GM12878 (cell line): ENCODE measurements around the gene TLR10. TPM values are rescaled to one million over a fixed set of nuclear protein-coding genes. Genes with fewer than 3 reads are reported as not detected.

ENCODE experiments used
- ATAC-seq: fragments of 200-7000 bp; cut with Tn5 transposase; 3 replicates; pipeline ENCODE4 v1.9.1; 2020; ENCODE audit warnings: mild to moderate bottlenecking, moderate library complexity
- BruUV-seq: library from RNA; stranded (reverse); fragments of 400-500 nt; replicated peaks from 2 replicates; lab custom pipeline; 2021; lab: Mats Ljungman, UMichigan
- CTCF ChIA-PET: fragments of 300-600 bp; sonication (Branson Sonifier 250); formaldehyde crosslinking; extraction: SDS; loops from one replicate; lab custom pipeline; 2021; ENCODE audit warnings: inconsistent platforms; lab: Yijun Ruan, JAX
- POLR2A ChIA-PET: fragments of 350-600 bp; formaldehyde crosslinking; extraction: SDS; loops from one replicate; lab custom pipeline; 2021; ENCODE audit warnings: inconsistent platforms; lab: Charles Lee
- RAD21 ChIA-PET: fragments of 300-600 bp; sonication (Branson Sonifier 250); formaldehyde crosslinking; loops from one replicate; lab custom pipeline; 2023; ENCODE audit warnings: antibody characterized with exemption; ENCODE audit not compliant: unreplicated experiment; lab: Charles Lee
- SMC1A ChIA-PET: fragments of 300-600 bp; sonication (Branson Sonifier 250); formaldehyde crosslinking; loops from one replicate; lab custom pipeline; 2023; ENCODE audit not compliant: unreplicated experiment, uncharacterized antibody; lab: Charles Lee
- DNase-seq: peaks from one replicate; pipeline ENCODE4 v3.0.0-alpha.2; 2011; ENCODE audit warnings: low read depth, low spot score
- FAIRE-seq: peaks from 3 replicates; lab custom pipeline; 2011; peaks lifted over from hg19 to GRCh38; lab: Jason Lieb, UNC
- H2AFZ ChIP-seq: 2 replicates; pipeline ENCODE4 v1.6.0; 2011; ENCODE audit warnings: low read depth, low read length, control low read depth; ENCODE audit not compliant: control insufficient read depth
- H3K27ac ChIP-seq: 2 replicates; pipeline ENCODE4 v1.5.1; 2011; ENCODE audit warnings: control low read depth; ENCODE audit not compliant: control insufficient read depth, insufficient read depth
- H3K27me3 ChIP-seq, 2 experiments: replicated peaks in 1 of 2; 2 replicates each; pipeline versions ENCODE4 v1.6.0 to v1.6.1; 2011; ENCODE audit warnings: low read length in 1 of 2; ENCODE audit not compliant: control insufficient read depth in 2 of 2, insufficient read depth in 2 of 2
- H3K36me3 ChIP-seq, 2 experiments: 2 replicates each; pipeline ENCODE4 v1.5.1; 2011; ENCODE audit warnings: low read length in 1 of 2; ENCODE audit not compliant: control insufficient read depth in 2 of 2, insufficient read depth in 2 of 2
- H3K4me1 ChIP-seq: 2 replicates; pipeline ENCODE4 v1.6.1; 2011; ENCODE audit warnings: mild to moderate bottlenecking, low read length, moderate library complexity, mixed read lengths; ENCODE audit not compliant: control insufficient read depth, insufficient read depth
- H3K4me2 ChIP-seq: 2 replicates; pipeline ENCODE4 v1.6.0; 2011; ENCODE audit warnings: control low read depth; ENCODE audit not compliant: control insufficient read depth, insufficient read depth
- H3K4me3 ChIP-seq: fragments of 200-600 bp; sonication (generic); 2 replicates; pipeline ENCODE4 v1.5.1; 2016
- H3K79me2 ChIP-seq: 2 replicates; pipeline ENCODE4 v1.6.0; 2011; ENCODE audit warnings: low read length; ENCODE audit not compliant: control insufficient read depth, insufficient read depth
- H3K9ac ChIP-seq: 2 replicates; pipeline ENCODE4 v1.8.0; 2011; ENCODE audit warnings: low read length, control low read depth, mixed read lengths; ENCODE audit not compliant: control insufficient read depth, insufficient read depth
- H3K9me3 ChIP-seq: replicated peaks from 3 replicates; pipeline ENCODE4 v1.5.1; 2011; ENCODE audit warnings: mild to moderate bottlenecking, low read length; ENCODE audit not compliant: control insufficient read depth, insufficient read depth
- H4K20me1 ChIP-seq: 2 replicates; pipeline ENCODE4 v1.6.0; 2011; ENCODE audit not compliant: control insufficient read depth, insufficient read depth
- BHLHE40 ChIP-seq, 2 experiments: fragments of 450-650 bp in 1 of 2; IDR thresholded peaks; 2 replicates each; pipeline ENCODE4 v1.6.1; 2011 to 2017; ENCODE audit warnings: low read depth in 2 of 2, borderline replicate concordance in 1 of 2, improper control_type of control experiment in 1 of 2, low read length in 1 of 2, mild to moderate bottlenecking in 1 of 2
- EP300 ChIP-seq, 2 experiments: fragments of 150-350 bp in 1 of 2; IDR thresholded peaks; 2 replicates each; pipeline ENCODE4 v1.6.1; 2011 to 2012; ENCODE audit warnings: low read depth in 2 of 2, low read length in 2 of 2, borderline replicate concordance in 1 of 2, improper control_type of control experiment in 1 of 2, inconsistent platforms in 1 of 2; ENCODE audit not compliant: control insufficient read depth in 1 of 2
- ETV6 ChIP-seq, 2 experiments: fragments of 450-650 bp in 1 of 2; IDR thresholded peaks in 1 of 2; conservative IDR thresholded peaks in 1 of 2; 2 replicates each; pipeline ENCODE4 v1.6.1; 2014; ENCODE audit warnings: antibody characterized with exemption in 1 of 2, borderline replicate concordance in 1 of 2, low read depth in 1 of 2, mild to moderate bottlenecking in 1 of 2, moderate library complexity in 1 of 2
- MEF2B ChIP-seq: fragments of 450-650 bp; IDR thresholded peaks from 2 replicates; pipeline ENCODE4 v1.6.1; 2018; ENCODE audit warnings: mild to moderate bottlenecking, moderate library complexity; ENCODE audit not compliant: partially characterized antibody, poor library complexity, severe bottlenecking
- MYC ChIP-seq: IDR thresholded peaks from 2 replicates; pipeline ENCODE4 v1.6.1; 2011; ENCODE audit warnings: mild to moderate bottlenecking, low read length, moderate library complexity, inconsistent platforms; ENCODE audit not compliant: insufficient read depth, insufficient replicate concordance, insufficient read length, severe bottlenecking
- POU2F2 ChIP-seq: IDR thresholded peaks from 3 replicates; pipeline ENCODE4 v1.6.1; 2011; ENCODE audit warnings: low read depth, mild to moderate bottlenecking, low read length, borderline replicate concordance
- SKIL ChIP-seq: fragments of 450-650 bp; IDR thresholded peaks from 2 replicates; pipeline ENCODE4 v1.6.1; 2017; ENCODE audit warnings: mild to moderate bottlenecking, low read depth, inconsistent platforms; ENCODE audit not compliant: poor library complexity, severe bottlenecking
- YY1 ChIP-seq: IDR thresholded peaks from 2 replicates; pipeline ENCODE4 v1.6.1; 2011; ENCODE audit warnings: low read depth, mild to moderate bottlenecking, low read length
- WGBS: methylation state at CpG from one replicate; pipeline ENCODE4 v1.1.6; 2016; ENCODE audit warnings: low lambda C conversion rate; ENCODE audit not compliant: insufficient replicate concordance, insufficient coverage; ENCODE audit errors: missing lambda C conversion rate; 5-methylcytosine and 5-hydroxymethylcytosine counted together
- in situ Hi-C: fragments of 300-500 bp; cut with MboI; formaldehyde crosslinking; loops from 9 replicates; pipeline ENCODE4 v1.14.3; 2018; ENCODE audit warnings: mixed read lengths
- intact Hi-C: fragments of 100-400 bp; cut with micrococcal nuclease; formaldehyde crosslinking; loops from one replicate; pipeline ENCODE4 v1.14.2; 2022; ENCODE audit not compliant: unreplicated experiment
- polyA plus RNA-seq, 11 experiments: library from polyadenylated mRNA; depleted of rRNA in 4 of 11; unstranded in 6 of 11; stranded (reverse) in 5 of 11; fragments of >200 nt; fragmentation: Nextera tagmentation in 4 of 11; fragmentation: Illumina TruSeq in 1 of 11; extraction: Ambion mirVana in 4 of 11; extraction: Trizol in 1 of 11; gene quantifications; 1 replicate in 1 of 11; 2 replicates in 10 of 11; pipeline versions ENCODE4 v1.2.1 to v1.2.3, GENCODE V29; 2011 to 2016; ENCODE audit warnings: inconsistent platforms in 2 of 11, missing spikeins in 2 of 11, low read depth in 1 of 11
- total RNA-seq, 4 experiments: library from RNA; depleted of rRNA in 3 of 4; stranded (reverse); fragments of >200 nt in 3 of 4; fragmentation: Illumina TruSeq in 1 of 4; extraction: Trizol in 1 of 4; gene quantifications; 2 replicates each; pipeline versions ENCODE4 v1.2.1 to v1.2.3, GENCODE V29; 2013 to 2021
- TF ChIP-seq, protein P1 (sequence below): fragments of 450-650 bp; IDR thresholded peaks from 2 replicates; pipeline ENCODE4 v1.6.1; 2017; ENCODE audit warnings: mild to moderate bottlenecking
- TF ChIP-seq, protein P2 (sequence below): fragments of 450-650 bp; IDR thresholded peaks from 2 replicates; pipeline ENCODE4 v1.6.1; 2017; ENCODE audit warnings: low read depth, mild to moderate bottlenecking, moderate library complexity

The TLR10 gene
- total and polyA plus RNA-seq, 10 of the 15 experiments (the other 5 are each of a cell fraction or from before 2014, with no cell fraction given), result 31.5 to 149 (median 64.9) TPM

- TF ChIP-seq, protein P1, sequence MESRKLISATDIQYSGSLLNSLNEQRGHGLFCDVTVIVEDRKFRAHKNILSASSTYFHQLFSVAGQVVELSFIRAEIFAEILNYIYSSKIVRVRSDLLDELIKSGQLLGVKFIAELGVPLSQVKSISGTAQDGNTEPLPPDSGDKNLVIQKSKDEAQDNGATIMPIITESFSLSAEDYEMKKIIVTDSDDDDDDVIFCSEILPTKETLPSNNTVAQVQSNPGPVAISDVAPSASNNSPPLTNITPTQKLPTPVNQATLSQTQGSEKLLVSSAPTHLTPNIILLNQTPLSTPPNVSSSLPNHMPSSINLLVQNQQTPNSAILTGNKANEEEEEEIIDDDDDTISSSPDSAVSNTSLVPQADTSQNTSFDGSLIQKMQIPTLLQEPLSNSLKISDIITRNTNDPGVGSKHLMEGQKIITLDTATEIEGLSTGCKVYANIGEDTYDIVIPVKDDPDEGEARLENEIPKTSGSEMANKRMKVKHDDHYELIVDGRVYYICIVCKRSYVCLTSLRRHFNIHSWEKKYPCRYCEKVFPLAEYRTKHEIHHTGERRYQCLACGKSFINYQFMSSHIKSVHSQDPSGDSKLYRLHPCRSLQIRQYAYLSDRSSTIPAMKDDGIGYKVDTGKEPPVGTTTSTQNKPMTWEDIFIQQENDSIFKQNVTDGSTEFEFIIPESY, result 0 out of 2 replicates have a peak, but pooled peaks have one; percentile 57
Observed at GRCh38 chr4:38752941-38753806, 29.6 kb downstream of the TLR10 start (continued).

GRCh38 chr4:38752372-38752940, 30.3 kb downstream of the TLR10 start:
- no TSS peak for BruUV-seq
- peak in 1 of 2 experiments; percentile 58; a peak in 1 of 4 replicates for TF ChIP-seq EP300 (IDR thresholded peaks at IDR 0.05; ENCODE audit: borderline replicate concordance in 1 of 2, control insufficient read depth in 1 of 2, low read depth in 2 of 2, low read length in 2 of 2)
- TF ChIP-seq BHLHE40 (IDR thresholded peaks at IDR 0.05; ENCODE audit: borderline replicate concordance in 1 of 2, low read depth in 2 of 2, low read length in 1 of 2), result peak; percentile 17 to 26; a peak in 1 of 4 replicates
- TF ChIP-seq MEF2B, result peak; percentile 9
- TF ChIP-seq, protein P2, sequence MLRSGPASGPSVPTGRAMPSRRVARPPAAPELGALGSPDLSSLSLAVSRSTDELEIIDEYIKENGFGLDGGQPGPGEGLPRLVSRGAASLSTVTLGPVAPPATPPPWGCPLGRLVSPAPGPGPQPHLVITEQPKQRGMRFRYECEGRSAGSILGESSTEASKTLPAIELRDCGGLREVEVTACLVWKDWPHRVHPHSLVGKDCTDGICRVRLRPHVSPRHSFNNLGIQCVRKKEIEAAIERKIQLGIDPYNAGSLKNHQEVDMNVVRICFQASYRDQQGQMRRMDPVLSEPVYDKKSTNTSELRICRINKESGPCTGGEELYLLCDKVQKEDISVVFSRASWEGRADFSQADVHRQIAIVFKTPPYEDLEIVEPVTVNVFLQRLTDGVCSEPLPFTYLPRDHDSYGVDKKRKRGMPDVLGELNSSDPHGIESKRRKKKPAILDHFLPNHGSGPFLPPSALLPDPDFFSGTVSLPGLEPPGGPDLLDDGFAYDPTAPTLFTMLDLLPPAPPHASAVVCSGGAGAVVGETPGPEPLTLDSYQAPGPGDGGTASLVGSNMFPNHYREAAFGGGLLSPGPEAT, result peak; percentile 75; the same call in 1 of the 2 replicates
- peak; percentile 56 for TF ChIP-seq SKIL
- no peak for TF ChIP-seq MYC
- TF ChIP-seq POU2F2, result peak; percentile 84; the same call in 2 of the 3 replicates
- no peak for TF ChIP-seq YY1
- peak in 1 of 2 experiments; percentile 46; a peak in 1 of 4 replicates for TF ChIP-seq ETV6 (conservative IDR thresholded peaks at IDR 0.05 in 1 of 2, IDR thresholded peaks at IDR 0.05 in 1 of 2; ENCODE audit: borderline replicate concordance in 1 of 2, low read depth in 1 of 2)

More at GRCh38 chr4:38752372-38752940, 30.3 kb downstream of the TLR10 start:
- Histone ChIP-seq H4K20me1 (no peaks in the 10 kb centered on the region), H3K79me2 (no peaks in the 10 kb centered on the region; the same call in 1 of the 2 replicates), H3K4me1 (peaks cover 21% of the 10 kb centered on the region), H3K36me3 (no peaks in the 10 kb centered on the region), H2AFZ (peak overlapping the region; percentile 55; the same call in 1 of the 2 replicates), H3K9me3 (no peaks in the 10 kb centered on the region; the same call in 1 of the 3 replicates), H3K4me2 (peak overlapping the region; percentile 71), H3K4me3 (0 out of 2 replicates have a peak overlapping the region, but pooled peaks have one; percentile 5), H3K9ac (no peak overlapping the region), H3K27ac (peak overlapping the region; percentile 33; the same call in 1 of the 2 replicates), H3K27me3 (no peaks in the 10 kb centered on the region)
- intact Hi-C loops, result no loop called here
- DNase-seq (peak; percentile 62), FAIRE-seq (peak; percentile 68), ATAC-seq (peak; percentile 99)
- POLR2A ChIA-PET, result interaction anchor here (0.6 kb wide), 1 partner anchor 26 kb away, joined by 3 read pairs; no protein-coding TSS in a partner anchor
- RAD21 ChIA-PET, result interaction anchor here (0.8 kb wide), 1 partner anchor 28 kb away, joined by 3 read pairs; no protein-coding TSS in a partner anchor
- in situ Hi-C loops, result loop anchor here (25.0 kb wide), 1 partner anchor 285 kb away; the partner anchor contains the start of gene TMEM156
- CTCF ChIA-PET, result no interaction called here
- whole genome bisulfite sequencing, result 18% methylated on average over 8 of the region's 8 CpGs
- SMC1A ChIA-PET, result no interaction called here
